HepG2 (cell line): ENCODE measurements around the gene BACE1-AS. TPM values are rescaled to one million over a fixed set of nuclear protein-coding genes. Genes with fewer than 3 reads are reported as not detected.

Experiments used
- ATF5 ChIP-seq: sonication (generic); formaldehyde crosslinking; IDR thresholded peaks from 2 replicates; pipeline ENCODE4 v1.4.0; 2020; ENCODE audit warnings: mild to moderate bottlenecking, low read depth, missing genetic modification reagents
- BHLHE40 ChIP-seq: IDR thresholded peaks from 2 replicates; pipeline ENCODE4 v1.6.1; 2011; ENCODE audit warnings: low read length, improper control_type of control experiment
- EED ChIP-seq: sonication (generic); formaldehyde crosslinking; IDR thresholded peaks from 2 replicates; pipeline ENCODE4 v1.5.0; 2020; ENCODE audit warnings: mild to moderate bottlenecking, missing genetic modification reagents
- FOXA3 ChIP-seq: IDR thresholded peaks from 2 replicates; pipeline ENCODE4 v1.6.1; 2016; ENCODE audit warnings: missing genetic modification reagents, missing compliant biosample characterization
- HDAC2 ChIP-seq: sonication (generic); formaldehyde crosslinking; IDR thresholded peaks from 2 replicates; pipeline ENCODE4 v1.4.0; 2020; ENCODE audit warnings: missing genetic modification reagents
- MEIS2 ChIP-seq: sonication (generic); formaldehyde crosslinking; IDR thresholded peaks from 2 replicates; pipeline ENCODE4 v1.9.0; 2021; ENCODE audit warnings: mild to moderate bottlenecking, missing genetic modification reagents
- NAIF1 ChIP-seq: sonication (generic); formaldehyde crosslinking; IDR thresholded peaks from 2 replicates; pipeline ENCODE4 v1.5.0; 2020; ENCODE audit warnings: mild to moderate bottlenecking, missing genetic modification reagents, borderline replicate concordance
- PRDM10 ChIP-seq: sonication (generic); formaldehyde crosslinking; IDR thresholded peaks from 2 replicates; pipeline ENCODE4 v1.4.0; 2020; ENCODE audit warnings: low read depth, missing genetic modification reagents
- RBM39 ChIP-seq: fragments of 200-400 bp; formaldehyde crosslinking; IDR thresholded peaks from one replicate; pipeline ENCODE4 v1.6.1; 2018; ENCODE audit warnings: antibody characterized with exemption, mild to moderate bottlenecking, low read depth, low read length; ENCODE audit not compliant: poor library complexity, severe bottlenecking
- TBP ChIP-seq: sonication (generic); formaldehyde crosslinking; IDR thresholded peaks from 2 replicates; pipeline ENCODE4 v1.5.0; 2020; ENCODE audit warnings: missing genetic modification reagents
- YEATS2 ChIP-seq: sonication (generic); formaldehyde crosslinking; IDR thresholded peaks from 2 replicates; pipeline ENCODE4 v1.4.0; 2020; ENCODE audit warnings: missing genetic modification reagents, borderline replicate concordance
- ZIK1 ChIP-seq: sonication (generic); formaldehyde crosslinking; IDR thresholded peaks from 2 replicates; pipeline ENCODE4 v1.5.0; 2020; ENCODE audit warnings: mild to moderate bottlenecking, low read depth, missing genetic modification reagents, borderline replicate concordance
- ZMYM2 ChIP-seq: sonication (generic); formaldehyde crosslinking; IDR thresholded peaks from 2 replicates; pipeline ENCODE4 v1.8.0; 2022; ENCODE audit warnings: mild to moderate bottlenecking, missing genetic modification reagents
- ZNF205 ChIP-seq: IDR thresholded peaks from 2 replicates; pipeline ENCODE4 v1.6.1; 2018; ENCODE audit warnings: missing biosample characterization, missing genetic modification reagents
- ZNF30 ChIP-seq: sonication (generic); formaldehyde crosslinking; IDR thresholded peaks from 2 replicates; pipeline ENCODE4 v1.5.0; 2020; ENCODE audit warnings: mild to moderate bottlenecking, missing genetic modification reagents
- ZNF331 ChIP-seq: sonication (generic); formaldehyde crosslinking; IDR thresholded peaks from 2 replicates; pipeline ENCODE4 v1.4.0; 2020; ENCODE audit warnings: missing genetic modification reagents
- ZNF550 ChIP-seq: sonication (generic); formaldehyde crosslinking; IDR thresholded peaks from 2 replicates; pipeline ENCODE4 v1.4.0; 2020; ENCODE audit warnings: mild to moderate bottlenecking, missing genetic modification reagents, borderline replicate concordance
- polyA plus RNA-seq, 8 experiments: library from polyadenylated mRNA; depleted of rRNA in 3 of 8; stranded (reverse) in 7 of 8; unstranded in 1 of 8; fragments of >200 nt; fragmentation: Illumina TruSeq in 4 of 8; extraction: Trizol in 4 of 8; gene quantifications; 2 replicates each; pipeline versions ENCODE4 v1.2.1 to v1.2.3, GENCODE V29; 2011 to 2016; ENCODE audit warnings: low read depth in 4 of 8, missing spikeins in 1 of 8, mixed read lengths in 1 of 8; ENCODE audit not compliant: insufficient read depth in 1 of 8
- total RNA-seq, 5 experiments: library from RNA; depleted of rRNA; stranded (reverse); fragments of >200 nt; fragmentation: Illumina TruSeq; extraction: Trizol; gene quantifications; 2 replicates each; pipeline ENCODE4 v1.2.3, GENCODE V29; 2016; ENCODE audit warnings: low read depth in 1 of 5
- TF ChIP-seq, protein P1 (sequence below): sonication (generic); formaldehyde crosslinking; IDR thresholded peaks from 2 replicates; pipeline ENCODE4 v1.4.0; 2020; ENCODE audit warnings: missing genetic modification reagents, borderline replicate concordance
- TF ChIP-seq, protein P2 (sequence below): sonication (generic); formaldehyde crosslinking; IDR thresholded peaks from 2 replicates; pipeline ENCODE4 v1.5.1; 2020; ENCODE audit warnings: mild to moderate bottlenecking, missing genetic modification reagents
- TF ChIP-seq, protein P3 (sequence below): sonication (generic); formaldehyde crosslinking; IDR thresholded peaks from 2 replicates; pipeline ENCODE4 v1.4.0; 2020; ENCODE audit warnings: mild to moderate bottlenecking, missing genetic modification reagents

BACE1-AS gene
- total and polyA plus RNA-seq, 2 of the 13 experiments (the other 11 are each of a cell fraction or from before 2014, with no cell fraction given), result 2.0 to 3.9 TPM

GRCh38 chr11:117328375-117329010 is 37.3 kb downstream of the BACE1-AS start (continued):
- TF ChIP-seq ATF5 (CRISPR knock-in tag) (0 out of 2 replicates have a peak, but pooled peaks have one; percentile 42), MEIS2 (CRISPR knock-in tag) (no peak), FOXA3 (CRISPR knock-in tag) (no peak), ZNF30 (CRISPR knock-in tag) (no peak), ZNF550 (CRISPR knock-in tag) (no peak), YEATS2 (CRISPR knock-in tag) (no peak), PRDM10 (CRISPR knock-in tag) (no peak), TBP (CRISPR knock-in tag) (no peak), NAIF1 (CRISPR knock-in tag) (0 out of 2 replicates have a peak, but pooled peaks have one; percentile 7), HDAC2 (no peak), ZNF331 (CRISPR knock-in tag) (no peak), BHLHE40 (no peak), RBM39 (no peak), ZMYM2 (CRISPR knock-in tag) (no peak), ZNF205 (CRISPR knock-in tag) (no peak), EED (CRISPR knock-in tag) (no peak), ZIK1 (CRISPR knock-in tag) (no peak)
- TF ChIP-seq, protein P1, sequence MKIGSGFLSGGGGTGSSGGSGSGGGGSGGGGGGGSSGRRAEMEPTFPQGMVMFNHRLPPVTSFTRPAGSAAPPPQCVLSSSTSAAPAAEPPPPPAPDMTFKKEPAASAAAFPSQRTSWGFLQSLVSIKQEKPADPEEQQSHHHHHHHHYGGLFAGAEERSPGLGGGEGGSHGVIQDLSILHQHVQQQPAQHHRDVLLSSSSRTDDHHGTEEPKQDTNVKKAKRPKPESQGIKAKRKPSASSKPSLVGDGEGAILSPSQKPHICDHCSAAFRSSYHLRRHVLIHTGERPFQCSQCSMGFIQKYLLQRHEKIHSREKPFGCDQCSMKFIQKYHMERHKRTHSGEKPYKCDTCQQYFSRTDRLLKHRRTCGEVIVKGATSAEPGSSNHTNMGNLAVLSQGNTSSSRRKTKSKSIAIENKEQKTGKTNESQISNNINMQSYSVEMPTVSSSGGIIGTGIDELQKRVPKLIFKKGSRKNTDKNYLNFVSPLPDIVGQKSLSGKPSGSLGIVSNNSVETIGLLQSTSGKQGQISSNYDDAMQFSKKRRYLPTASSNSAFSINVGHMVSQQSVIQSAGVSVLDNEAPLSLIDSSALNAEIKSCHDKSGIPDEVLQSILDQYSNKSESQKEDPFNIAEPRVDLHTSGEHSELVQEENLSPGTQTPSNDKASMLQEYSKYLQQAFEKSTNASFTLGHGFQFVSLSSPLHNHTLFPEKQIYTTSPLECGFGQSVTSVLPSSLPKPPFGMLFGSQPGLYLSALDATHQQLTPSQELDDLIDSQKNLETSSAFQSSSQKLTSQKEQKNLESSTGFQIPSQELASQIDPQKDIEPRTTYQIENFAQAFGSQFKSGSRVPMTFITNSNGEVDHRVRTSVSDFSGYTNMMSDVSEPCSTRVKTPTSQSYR (CRISPR knock-in tag), result no peak
- TF ChIP-seq, protein P2, sequence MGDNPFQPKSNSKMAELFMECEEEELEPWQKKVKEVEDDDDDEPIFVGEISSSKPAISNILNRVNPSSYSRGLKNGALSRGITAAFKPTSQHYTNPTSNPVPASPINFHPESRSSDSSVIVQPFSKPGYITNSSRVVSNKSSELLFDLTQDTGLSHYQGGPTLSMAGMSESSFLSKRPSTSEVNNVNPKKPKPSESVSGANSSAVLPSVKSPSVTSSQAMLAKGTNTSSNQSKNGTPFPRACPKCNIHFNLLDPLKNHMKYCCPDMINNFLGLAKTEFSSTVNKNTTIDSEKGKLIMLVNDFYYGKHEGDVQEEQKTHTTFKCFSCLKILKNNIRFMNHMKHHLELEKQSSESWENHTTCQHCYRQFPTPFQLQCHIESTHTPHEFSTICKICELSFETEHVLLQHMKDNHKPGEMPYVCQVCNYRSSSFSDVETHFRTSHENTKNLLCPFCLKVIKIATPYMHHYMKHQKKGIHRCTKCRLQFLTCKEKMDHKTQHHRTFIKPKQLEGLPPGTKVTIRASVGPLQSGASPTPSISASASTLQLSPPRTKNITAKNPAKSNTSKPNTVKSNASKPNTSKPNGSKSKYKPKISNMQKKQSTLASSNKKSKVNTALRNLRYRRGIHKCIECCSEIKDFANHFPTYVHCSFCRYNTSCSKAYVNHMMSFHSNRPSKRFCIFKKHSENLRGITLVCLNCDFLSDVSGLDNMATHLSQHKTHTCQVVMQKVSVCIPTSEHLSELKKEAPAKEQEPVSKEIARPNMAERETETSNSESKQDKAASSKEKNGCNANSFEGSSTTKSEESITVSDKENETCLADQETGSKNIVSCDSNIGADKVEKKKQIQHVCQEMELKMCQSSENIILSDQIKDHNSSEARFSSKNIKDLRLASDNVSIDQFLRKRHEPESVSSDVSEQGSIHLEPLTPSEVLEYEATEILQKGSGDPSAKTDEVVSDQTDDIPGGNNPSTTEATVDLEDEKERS, result no peak
- TF ChIP-seq, protein P3, sequence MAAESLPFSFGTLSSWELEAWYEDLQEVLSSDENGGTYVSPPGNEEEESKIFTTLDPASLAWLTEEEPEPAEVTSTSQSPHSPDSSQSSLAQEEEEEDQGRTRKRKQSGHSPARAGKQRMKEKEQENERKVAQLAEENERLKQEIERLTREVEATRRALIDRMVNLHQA (CRISPR knock-in tag), result no peak
